Measurements from ENCODE around the gene IQCE. TPM values are rescaled to one million over a fixed set of nuclear protein-coding genes. Genes with fewer than 3 reads are reported as not detected.

The IQCE gene
- total RNA-seq, 1 experiment from 2014 or later: 21.4 TPM

DNA sequence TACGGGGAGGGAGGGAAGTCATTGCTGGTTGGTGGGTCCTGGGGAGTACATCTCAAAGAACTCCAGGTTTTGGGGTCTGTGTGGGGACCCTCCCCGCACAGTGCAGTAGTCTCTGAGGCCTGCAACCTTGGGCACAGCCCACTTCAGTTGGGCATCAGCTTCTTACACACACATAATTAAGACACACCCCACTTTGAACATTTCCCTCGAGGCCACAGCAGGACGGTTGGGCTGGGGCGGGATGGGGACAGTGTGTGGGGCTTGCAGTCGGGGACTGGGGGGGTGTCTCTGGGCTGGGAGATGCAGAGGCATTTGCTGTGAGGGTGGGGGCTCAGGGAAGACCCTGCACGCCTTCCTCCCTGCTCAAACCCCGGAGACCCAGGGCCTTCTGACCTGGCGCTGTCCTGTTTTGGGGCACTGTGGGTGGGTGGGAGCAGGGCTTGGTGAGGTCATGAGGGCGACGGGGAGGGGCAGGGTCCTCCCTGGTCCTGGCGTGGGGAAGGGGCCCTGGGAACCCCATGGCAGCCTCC is 38.0 kb upstream of the IQCE start:
- Histone ChIP-seq H3K9me2 (ENCODE audit: insufficient read depth) (no peaks in the 10 kb centered on the region), H3K9ac (ENCODE audit: low read length) (peak overlapping the region; percentile 63), H2AFZ (ENCODE audit: low read depth, low read length, poor library complexity, severe bottlenecking) (no peak overlapping the region), H3K4me1 (ENCODE audit: control insufficient read depth in 1 of 2, insufficient read depth in 2 of 2, low read length in 2 of 2) (peaks cover 50 to 82% of the 10 kb centered on the region in 2 experiments), H3K4me3 (replicated peaks in 1 of 2; ENCODE audit: low read depth in 1 of 2, low read length in 2 of 2) (peak overlapping the region; percentile 46 to 67), H3K79me2 (ENCODE audit: insufficient read depth, low read length) (peaks cover 13% of the 10 kb centered on the region; the same call in 1 of the 2 replicates), H4K20me1 (ENCODE audit: insufficient read depth) (no peaks in the 10 kb centered on the region), H3K27me3 (ENCODE audit: insufficient read depth, low read length) (no peaks in the 10 kb centered on the region), H3K4me2 (ENCODE audit: low read length) (peak overlapping the region; percentile 90), H3K36me3 (ENCODE audit: control insufficient read depth in 1 of 2, insufficient read depth in 2 of 2, low read length in 2 of 2) (no peaks in the 10 kb centered on the region), H3K9me3 (ENCODE audit: control insufficient read depth in 1 of 2, insufficient read depth in 1 of 2, low read depth in 1 of 2, low read length in 2 of 2) (no peaks in the 10 kb centered on the region), H3K27ac (ENCODE audit: low read depth, low read length) (no peak overlapping the region)
- intact Hi-C loops (cut with micrococcal nuclease): loop anchor here (5.0 kb wide), 1 partner anchor 36 kb away; the partner anchor contains the start of genes BRAT1 and IQCE
- RAD21 ChIA-PET (ENCODE audit: low non-redundant PET in 1 of 2, low total read pairs in 2 of 2, uncharacterized antibody in 2 of 2, unreplicated experiment in 2 of 2): no interaction called here
- TSS peak; percentile 71 for BruUV-seq (replicated peaks)
- CTCF ChIA-PET: no interaction called here
- ATAC-seq (no peak), DNase-seq (ENCODE audit: low read depth, low spot score) (no peak)
- TF ChIP-seq FOSL1 (IDR thresholded peaks at IDR 0.05; ENCODE audit: low read depth) (no peak), ZFX (IDR thresholded peaks at IDR 0.05) (no peak), EGR1 (IDR thresholded peaks at IDR 0.05; ENCODE audit: low read depth) (no peak), SRF (IDR thresholded peaks at IDR 0.05; ENCODE audit: low read depth) (no peak), EZH2phosphoT487 (IDR thresholded peaks at IDR 0.05; ENCODE audit: borderline replicate concordance) (no peak)
- POLR2A ChIA-PET: no interaction called here

DNA sequence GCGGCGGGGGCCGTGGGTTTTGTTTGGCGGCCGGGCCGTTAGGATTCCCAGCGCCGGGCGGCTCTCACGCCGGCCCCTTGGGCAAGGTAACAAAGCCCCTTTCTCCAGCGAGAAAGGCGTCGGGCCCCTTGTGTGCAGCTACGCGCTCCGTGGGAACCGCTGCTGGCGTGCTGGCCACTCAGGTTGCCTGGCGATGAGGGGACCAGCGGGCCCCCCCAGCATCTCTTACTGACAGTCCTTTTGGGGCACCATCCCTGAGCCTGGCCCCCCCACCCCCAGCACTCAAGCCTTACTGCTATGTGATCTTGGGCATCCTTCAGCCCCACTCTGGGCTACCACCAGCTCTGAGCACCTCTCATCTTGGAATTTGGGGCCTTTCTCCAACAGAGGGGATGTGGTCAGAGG is 37.4 kb upstream of the IQCE start:
- H3K27ac ChIP-seq (ENCODE audit: low read depth, low read length): peak overlapping the region; percentile 34; the same call in 1 of the 2 replicates
- peak overlapping the region; percentile 85; the same call in 1 of the 2 replicates for H3K4me2 ChIP-seq (ENCODE audit: low read length)
- H3K27me3 ChIP-seq (ENCODE audit: insufficient read depth, low read length): no peaks in the 10 kb centered on the region
- H3K9me3 ChIP-seq (ENCODE audit: control insufficient read depth in 1 of 2, insufficient read depth in 1 of 2, low read depth in 1 of 2, low read length in 2 of 2): no peaks in the 10 kb centered on the region
- peaks cover 13% of the 10 kb centered on the region; the same call in 1 of the 2 replicates for H3K79me2 ChIP-seq (ENCODE audit: insufficient read depth, low read length)
- BruUV-seq (replicated peaks): no TSS peak
- no peak overlapping the region for H2AFZ ChIP-seq (ENCODE audit: low read depth, low read length, poor library complexity, severe bottlenecking)
- intact Hi-C loops (cut with micrococcal nuclease): loop anchor here (5.0 kb wide), 1 partner anchor 36 kb away; the partner anchor contains the start of genes BRAT1 and IQCE
- ChIA-PET CTCF (no interaction called here), POLR2A (no interaction called here), RAD21 (ENCODE audit: low non-redundant PET in 1 of 2, low total read pairs in 2 of 2, uncharacterized antibody in 2 of 2, unreplicated experiment in 2 of 2) (no interaction called here)
- H3K4me3 ChIP-seq (replicated peaks in 1 of 2; ENCODE audit: low read depth in 1 of 2, low read length in 2 of 2): no peak overlapping the region
- DNase-seq (ENCODE audit: low read depth, low spot score) (no peak), ATAC-seq (no peak)
- H3K9me2 ChIP-seq (ENCODE audit: insufficient read depth): no peaks in the 10 kb centered on the region
- H4K20me1 ChIP-seq (ENCODE audit: insufficient read depth): no peaks in the 10 kb centered on the region
- H3K36me3 ChIP-seq (ENCODE audit: control insufficient read depth in 1 of 2, insufficient read depth in 2 of 2, low read length in 2 of 2): no peaks in the 10 kb centered on the region
- TF ChIP-seq POLR2AphosphoS5 (IDR thresholded peaks at IDR 0.05; ENCODE audit: low read depth, low read length): no peak
- TF ChIP-seq EZH2 (IDR thresholded peaks at IDR 0.05): no peak
- peaks cover 50 to 82% of the 10 kb centered on the region in 2 experiments for H3K4me1 ChIP-seq (ENCODE audit: control insufficient read depth in 1 of 2, insufficient read depth in 2 of 2, low read length in 2 of 2)
- no peak overlapping the region for H3K9ac ChIP-seq (ENCODE audit: low read length)
